H9 (cell line): ENCODE data around the gene PHAF1. TPM values are rescaled to one million over a fixed set of nuclear protein-coding genes. Genes with fewer than 3 reads are reported as not detected.

Source experiments
- DNase-seq: peaks from one replicate; pipeline ENCODE4 v3.0.0-alpha.2; 2017
- H2AFZ ChIP-seq: one replicate; pipeline ENCODE4 v1.6.1; 2013; ENCODE audit warnings: mild to moderate bottlenecking, low read length, control low read depth, moderate library complexity
- H2AK5ac ChIP-seq: 2 replicates; pipeline ENCODE4 v1.6.1; 2013; ENCODE audit warnings: low read length, control low read depth, mixed read lengths; ENCODE audit not compliant: insufficient read length
- H2BK120ac ChIP-seq: one replicate; pipeline ENCODE4 v1.6.1; 2013; ENCODE audit warnings: low read depth, mild to moderate bottlenecking, low read length, control low read depth, inconsistent platforms; ENCODE audit not compliant: poor library complexity, severe bottlenecking
- H2BK12ac ChIP-seq: 2 replicates; pipeline ENCODE4 v1.6.1; 2013; ENCODE audit warnings: low read length, control low read depth, mixed read lengths, low read depth; ENCODE audit not compliant: insufficient read length
- H2BK15ac ChIP-seq: 2 replicates; pipeline ENCODE4 v1.6.1; 2013; ENCODE audit warnings: low read depth, low read length, control low read depth
- H2BK20ac ChIP-seq: one replicate; pipeline ENCODE4 v1.6.1; 2013; ENCODE audit warnings: low read depth, mild to moderate bottlenecking, low read length, control low read depth, inconsistent platforms; ENCODE audit not compliant: poor library complexity, severe bottlenecking
- H2BK5ac ChIP-seq: 2 replicates; pipeline ENCODE4 v1.6.1; 2013; ENCODE audit warnings: low read length, control low read depth, mixed read lengths; ENCODE audit not compliant: insufficient read length
- H3K14ac ChIP-seq: 2 replicates; pipeline ENCODE4 v1.6.1; 2013; ENCODE audit warnings: low read length, control low read depth; ENCODE audit not compliant: insufficient read depth
- H3K18ac ChIP-seq: 2 replicates; pipeline ENCODE4 v1.6.1; 2013; ENCODE audit warnings: low read depth, mild to moderate bottlenecking, mixed read lengths, low read length, control low read depth; ENCODE audit not compliant: insufficient read length
- H3K23ac ChIP-seq: 2 replicates; pipeline ENCODE4 v1.6.1; 2013; ENCODE audit warnings: low read length, control low read depth, mixed read lengths, low read depth; ENCODE audit not compliant: insufficient read length
- H3K23me2 ChIP-seq: 2 replicates; pipeline ENCODE4 v1.6.1; 2013; ENCODE audit warnings: low read depth, mild to moderate bottlenecking, mixed read lengths, low read length, control low read depth; ENCODE audit not compliant: insufficient read length, poor library complexity, severe bottlenecking
- H3K27ac ChIP-seq: 2 replicates; pipeline ENCODE4 v1.5.1; 2013; ENCODE audit warnings: low read length, control low read depth, mixed read lengths, low read depth; ENCODE audit not compliant: insufficient read length
- H3K27me3 ChIP-seq: 2 replicates; pipeline ENCODE4 v1.6.1; 2013; ENCODE audit warnings: low read length, control low read depth, inconsistent platforms; ENCODE audit not compliant: insufficient read depth
- H3K4ac ChIP-seq: 2 replicates; pipeline ENCODE4 v1.6.1; 2013; ENCODE audit warnings: low read depth, mild to moderate bottlenecking, control low read depth, inconsistent platforms, low read length, moderate library complexity
- H3K4me1 ChIP-seq: 2 replicates; pipeline ENCODE4 v1.6.1; 2013; ENCODE audit warnings: low read length, control low read depth, inconsistent platforms; ENCODE audit not compliant: insufficient read depth
- H3K4me2 ChIP-seq: 2 replicates; pipeline ENCODE4 v1.6.1; 2013; ENCODE audit warnings: low read length, control low read depth, mixed read lengths; ENCODE audit not compliant: insufficient read length, insufficient read depth
- H3K56ac ChIP-seq: 2 replicates; pipeline ENCODE4 v1.6.1; 2013; ENCODE audit warnings: low read depth, mild to moderate bottlenecking, mixed read lengths, low read length, control low read depth; ENCODE audit not compliant: insufficient read length
- H3K79me1 ChIP-seq: 2 replicates; pipeline ENCODE4 v1.6.1; 2013; ENCODE audit warnings: low read depth, mild to moderate bottlenecking, moderate library complexity, low read length, control low read depth, inconsistent platforms; ENCODE audit not compliant: insufficient read depth, poor library complexity, severe bottlenecking
- H3K79me2 ChIP-seq: 2 replicates; pipeline ENCODE4 v1.6.1; 2013; ENCODE audit warnings: low read length, control low read depth, inconsistent platforms; ENCODE audit not compliant: insufficient read depth
- H3K9ac ChIP-seq: 2 replicates; pipeline ENCODE4 v1.6.1; 2013; ENCODE audit warnings: low read length, control low read depth, mixed read lengths; ENCODE audit not compliant: insufficient read length; ENCODE audit errors: extremely low read depth
- H3K9me3 ChIP-seq: one replicate; pipeline ENCODE4 v1.6.1; 2013; ENCODE audit warnings: low read depth, low read length, inconsistent platforms; ENCODE audit not compliant: control insufficient read depth
- H3T11ph ChIP-seq: one replicate; pipeline ENCODE4 v1.6.1; 2013; ENCODE audit warnings: mild to moderate bottlenecking, low read length, control low read depth, inconsistent platforms
- H4K20me1 ChIP-seq: one replicate; pipeline ENCODE4 v1.6.1; 2013; ENCODE audit not compliant: control insufficient read depth, insufficient read length, insufficient read depth
- H4K5ac ChIP-seq: 2 replicates; pipeline ENCODE4 v1.6.1; 2013; ENCODE audit warnings: low read depth, mild to moderate bottlenecking, mixed read lengths, low read length, control low read depth; ENCODE audit not compliant: insufficient read length
- H4K8ac ChIP-seq: replicated peaks from 2 replicates; pipeline ENCODE4 v1.6.1; 2013; ENCODE audit warnings: low read length, control low read depth, mixed read lengths, low read depth; ENCODE audit not compliant: insufficient read length
- H4K91ac ChIP-seq: 2 replicates; pipeline ENCODE4 v1.6.1; 2013; ENCODE audit warnings: low read depth, mild to moderate bottlenecking, moderate library complexity, mixed read lengths, low read length, control low read depth; ENCODE audit not compliant: insufficient read length
- H3K27ac Mint-ChIP-seq, 3 experiments: 2 replicates in 2 of 3; 3 replicates in 1 of 3; pipeline ENCODE4 v1.8.0; 2020 to 2021; ENCODE audit warnings: mixed read lengths in 3 of 3, mild to moderate bottlenecking in 1 of 3, moderate library complexity in 1 of 3
- H3K27me3 Mint-ChIP-seq: 2 replicates; pipeline ENCODE4 v1.8.0; 2021; ENCODE audit warnings: low read depth, mild to moderate bottlenecking, moderate library complexity, mixed read lengths
- H3K36me3 Mint-ChIP-seq, 3 experiments: 2 replicates in 2 of 3; 3 replicates in 1 of 3; pipeline ENCODE4 v1.8.0; 2020 to 2021; ENCODE audit warnings: low read depth in 3 of 3, mixed read lengths in 3 of 3; ENCODE audit not compliant: insufficient read depth in 1 of 3
- H3K4me1 Mint-ChIP-seq, 2 experiments: 2 replicates each; pipeline ENCODE4 v1.8.0; 2020; ENCODE audit warnings: mixed read lengths in 2 of 2
- H3K4me3 Mint-ChIP-seq, 2 experiments: 2 replicates in 1 of 2; 3 replicates in 1 of 2; pipeline ENCODE4 v1.8.0; 2020 to 2021; ENCODE audit warnings: mild to moderate bottlenecking in 2 of 2, mixed read lengths in 2 of 2, moderate library complexity in 1 of 2
- H3K9me3 Mint-ChIP-seq, 2 experiments: 2 replicates in 1 of 2; 3 replicates in 1 of 2; pipeline ENCODE4 v1.8.0; 2020; ENCODE audit warnings: mild to moderate bottlenecking in 2 of 2, mixed read lengths in 2 of 2, moderate library complexity in 1 of 2
- CTCF ChIP-seq: fragments of 200-600 bp; sonication (generic); conservative IDR thresholded peaks from 3 replicates; pipeline ENCODE4 v1.8.0; 2021; ENCODE audit warnings: antibody characterized with exemption, mild to moderate bottlenecking
- total RNA-seq: library from RNA; stranded (reverse); gene quantifications from 2 replicates; pipeline ENCODE4 v1.2.1, GENCODE V29; 2021

PHAF1 gene
- total RNA-seq, 1 experiment from 2014 or later = 18.8 TPM

DNA sequence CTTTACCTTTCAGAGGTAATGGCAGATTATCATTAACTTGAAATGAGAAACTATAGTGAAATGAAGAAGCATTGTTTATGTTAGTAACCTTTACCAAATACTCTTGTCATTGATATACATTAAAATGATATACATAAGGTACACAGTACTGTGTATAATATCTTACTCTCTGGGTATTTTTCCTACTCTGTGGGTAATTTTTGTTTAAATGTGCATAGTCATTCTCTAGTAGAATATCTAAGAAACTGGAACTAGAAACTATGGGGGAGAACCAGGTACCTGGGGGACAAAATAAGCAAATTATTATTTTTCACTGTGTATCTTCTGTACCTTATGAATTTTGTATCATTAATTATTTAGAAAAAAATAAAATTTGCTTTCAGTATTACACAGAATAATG is 20.6 kb upstream of the PHAF1 start:
- Histone ChIP-seq H4K8ac (no peak overlapping the region), H2BK120ac (no peak overlapping the region), H3K79me1 (no peaks in the 10 kb centered on the region), H4K91ac (no peak overlapping the region), H4K20me1 (no peaks in the 10 kb centered on the region), H3K9me3 (no peaks in the 10 kb centered on the region), H3K27me3 (no peaks in the 10 kb centered on the region), H2BK5ac (no peak overlapping the region), H3K14ac (no peak overlapping the region), H3K79me2 (no peaks in the 10 kb centered on the region), H3K56ac (no peak overlapping the region), H3K9ac (no peak overlapping the region), H2BK20ac (no peak overlapping the region), H3K4me1 (no peaks in the 10 kb centered on the region), H3K23me2 (no peaks in the 10 kb centered on the region), H2BK15ac (no peak overlapping the region), H3K4ac (no peak overlapping the region), H2BK12ac (no peak overlapping the region), H2AK5ac (no peak overlapping the region), H4K5ac (no peak overlapping the region), H3K27ac (no peak overlapping the region), H3K18ac (no peak overlapping the region), H3K23ac (no peak overlapping the region), H3K4me2 (no peak overlapping the region), H2AFZ (no peak overlapping the region), H3T11ph (no peak overlapping the region)
- H3K36me3 Mint-ChIP-seq = peaks cover 0 to 15% (median 3%) of the 10 kb centered on the region in 3 experiments; a peak in 5 of 7 replicates
- no peak overlapping the region for H3K4me3 Mint-ChIP-seq
- no peaks in the 10 kb centered on the region for H3K9me3 Mint-ChIP-seq
- H3K4me1 Mint-ChIP-seq = peaks cover 2 to 6% of the 10 kb centered on the region in 2 experiments; a peak in 3 of 4 replicates
- H3K27me3 Mint-ChIP-seq = no peaks in the 10 kb centered on the region
- no peak overlapping the region for H3K27ac Mint-ChIP-seq
- no peak for DNase-seq
- TF ChIP-seq CTCF = no peak
